ENCODE results near the gene ZBTB32.

ZBTB32 gene

DNA sequence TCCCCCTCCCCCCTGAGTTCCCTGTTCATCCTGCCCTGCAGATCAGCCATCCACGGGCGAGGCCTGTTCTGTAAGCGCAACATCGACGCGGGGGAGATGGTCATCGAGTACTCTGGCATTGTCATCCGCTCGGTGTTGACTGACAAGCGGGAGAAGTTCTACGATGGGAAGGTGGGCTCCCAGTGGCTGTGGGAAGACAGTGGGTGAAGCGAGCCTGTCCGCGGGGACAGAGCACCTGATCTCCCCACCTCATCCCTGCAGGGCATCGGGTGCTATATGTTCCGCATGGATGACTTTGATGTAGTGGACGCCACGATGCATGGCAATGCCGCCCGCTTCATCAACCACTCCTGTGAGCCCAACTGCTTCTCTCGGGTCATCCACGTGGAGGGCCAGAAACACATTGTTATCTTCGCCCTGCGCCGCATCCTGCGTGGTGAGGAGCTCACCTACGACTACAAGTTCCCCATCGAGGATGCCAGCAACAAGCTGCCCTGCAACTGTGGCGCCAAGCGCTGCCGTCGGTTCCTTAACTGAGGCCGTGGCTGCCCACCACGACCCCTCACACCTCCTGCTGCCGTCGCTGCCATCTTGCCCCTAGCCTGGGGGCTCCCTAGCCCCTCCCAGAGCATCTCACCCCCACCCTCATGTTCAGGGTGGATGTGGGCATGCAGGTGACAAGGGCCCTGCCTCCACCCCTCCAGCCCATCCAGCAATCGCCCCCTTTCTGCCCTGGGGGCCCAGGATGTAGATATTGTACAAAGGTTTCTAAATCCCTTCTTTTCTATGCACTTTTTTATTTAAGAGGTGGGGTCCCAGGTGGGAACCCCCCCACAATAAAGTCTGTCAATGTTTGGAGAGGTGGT lies 33.9 kb downstream of the ZBTB32 start:
- no peak for TF ChIP-seq CTCF (IDR thresholded peaks at IDR 0.05; ENCODE audit: low read depth, low read length, missing control alignments)
- no peak for DNase-seq (ENCODE audit: low read depth)
- no peak overlapping the region for H3K4me3 ChIP-seq (ENCODE audit: low read depth, low read length)

DNA sequence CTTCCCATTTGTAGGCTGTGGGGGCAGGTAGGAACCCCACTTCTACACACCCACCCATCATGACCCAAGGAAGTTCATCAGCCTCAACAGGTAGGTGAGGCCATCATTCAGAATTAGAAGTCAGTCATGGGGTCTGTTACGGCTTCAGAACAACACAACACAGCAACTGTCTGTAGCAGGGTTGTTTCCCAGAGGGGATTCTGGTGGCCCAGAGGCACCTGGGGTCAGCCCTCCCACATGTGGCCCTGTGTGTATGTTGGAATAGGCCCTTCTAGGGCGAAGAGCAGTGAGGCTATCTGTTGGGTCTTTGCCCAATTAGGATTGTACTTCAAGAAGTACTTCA lies 34.5 kb downstream of the ZBTB32 start:
- no peak for DNase-seq (ENCODE audit: low read depth)
- TF ChIP-seq CTCF (IDR thresholded peaks at IDR 0.05; ENCODE audit: low read depth, low read length, missing control alignments), result no peak
- H3K4me3 ChIP-seq (ENCODE audit: low read depth, low read length), result no peak overlapping the region

DNA sequence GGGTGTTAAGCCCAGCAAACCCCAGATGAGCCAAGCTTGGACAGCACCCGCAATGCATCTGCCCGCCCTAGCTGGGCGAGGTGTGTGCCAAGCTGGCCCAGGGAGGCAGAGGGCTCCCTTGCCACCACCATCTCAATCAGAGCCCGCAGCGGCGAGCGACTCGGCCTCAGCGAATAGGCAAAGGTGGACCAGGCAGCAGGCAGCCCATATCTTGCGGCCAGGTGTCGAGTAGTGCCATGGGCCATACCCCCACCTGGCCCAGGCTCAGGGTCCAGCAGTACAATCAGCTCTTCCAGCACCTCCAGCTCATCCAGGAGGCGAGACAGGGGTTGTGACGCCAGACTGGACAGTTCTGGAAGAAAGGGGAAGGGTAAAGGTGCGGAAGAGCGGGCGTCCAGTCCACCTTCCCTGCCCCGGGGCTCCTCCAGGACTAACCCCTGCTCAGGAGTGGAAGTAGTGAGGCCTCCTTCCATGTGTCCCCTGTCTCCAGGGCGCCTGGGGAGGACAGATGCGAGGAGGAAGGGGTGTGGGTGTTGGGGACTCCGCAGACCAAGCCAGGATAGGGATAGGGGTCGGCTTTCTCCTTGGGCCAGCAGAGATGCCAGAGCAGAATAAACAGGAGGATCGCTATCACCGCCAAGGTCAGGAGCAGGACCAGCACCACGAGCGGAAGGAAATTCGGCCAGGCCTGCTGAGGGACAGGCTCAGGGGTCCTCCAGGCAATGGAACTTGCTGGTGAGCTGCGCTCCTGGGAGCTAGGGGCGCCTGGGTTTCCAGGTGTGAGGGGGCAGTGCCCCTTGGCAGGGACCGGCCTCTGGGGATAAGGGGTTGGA lies 35.1 kb downstream of the ZBTB32 start:
- TF ChIP-seq CTCF (IDR thresholded peaks at IDR 0.05; ENCODE audit: low read depth, low read length, missing control alignments), result no peak
- peak overlapping the region; percentile 65 for H3K4me3 ChIP-seq (ENCODE audit: low read depth, low read length)

GRCh38 chr19:35740108-35740422 lies 35.7 kb downstream of the ZBTB32 start:
- TF ChIP-seq CTCF (IDR thresholded peaks at IDR 0.05; ENCODE audit: low read depth, low read length, missing control alignments), result no peak
- no peak for DNase-seq (ENCODE audit: low read depth)
- peak overlapping the region; percentile 65 for H3K4me3 ChIP-seq (ENCODE audit: low read depth, low read length)

More for the DNA sequence above, 35.1 kb downstream of the ZBTB32 start:
- no peak for DNase-seq (ENCODE audit: low read depth)

DNA sequence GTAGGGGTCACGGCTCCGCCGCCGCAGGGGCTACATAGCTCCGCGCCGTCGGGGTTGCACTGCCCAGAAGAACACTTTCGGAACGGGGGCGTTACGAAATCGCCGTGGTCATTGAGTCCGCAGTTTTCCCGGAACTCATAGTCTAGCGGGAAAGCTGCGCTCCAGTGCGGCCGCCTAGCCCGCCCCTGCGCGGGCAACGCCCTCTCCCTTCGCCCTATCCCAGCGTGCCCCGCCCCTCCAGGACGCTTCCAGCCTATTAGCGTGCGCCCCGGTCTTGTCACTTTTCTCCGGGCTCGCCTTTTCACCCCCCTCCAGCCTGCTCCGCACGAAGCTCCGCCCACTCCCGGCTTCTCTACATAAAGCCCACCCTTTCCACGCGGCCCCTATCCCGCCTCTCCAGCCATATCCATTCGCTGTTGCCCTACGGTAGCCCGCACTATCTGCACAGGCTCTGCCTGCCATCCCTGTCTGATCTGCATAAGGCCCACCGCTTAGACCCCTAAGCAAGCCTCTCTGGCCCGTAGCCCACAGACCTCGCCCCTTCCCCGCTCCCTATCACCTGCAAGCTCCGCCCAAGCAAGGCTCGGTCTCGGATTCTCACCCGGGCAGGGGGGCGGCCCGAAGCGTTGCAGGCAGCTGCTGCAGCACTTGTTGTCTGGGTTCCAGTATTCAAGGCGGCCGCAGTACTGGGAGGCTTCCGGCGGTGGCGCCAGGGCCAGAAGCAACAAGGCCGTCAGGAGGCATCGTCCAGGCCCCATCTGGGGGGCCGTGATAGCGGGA lies 36.3 kb downstream of the ZBTB32 start:
- no peak for TF ChIP-seq CTCF (IDR thresholded peaks at IDR 0.05; ENCODE audit: low read depth, low read length, missing control alignments)
- DNase-seq (ENCODE audit: low read depth), result peak; percentile 86
- H3K4me3 ChIP-seq (ENCODE audit: low read depth, low read length), result peak overlapping the region; percentile 65

GRCh38 chr19:35741203-35741515 lies 36.8 kb downstream of the ZBTB32 start:
- TF ChIP-seq CTCF (IDR thresholded peaks at IDR 0.05; ENCODE audit: low read depth, low read length, missing control alignments), result peak; percentile 33
- H3K4me3 ChIP-seq (ENCODE audit: low read depth, low read length), result peak overlapping the region; percentile 65
- DNase-seq (ENCODE audit: low read depth), result no peak

Data from GM12864 (cell line).